ENCODE data around the gene NBAS.

GRCh38 chr2:15532996-15533395, 28.1 kb downstream of the NBAS start:
- TF ChIP-seq CTCF (IDR thresholded peaks at IDR 0.05; ENCODE audit: insufficient read depth, low read depth, low read length) = no peak
- TF ChIP-seq EZH2 (IDR thresholded peaks at IDR 0.05; ENCODE audit: insufficient read depth, low read length) = no peak

Measured in astrocyte (in vitro differentiated cells and primary cell).